BJ (cell line): ENCODE data around the gene DCLK3. TPM values are rescaled to one million over a fixed set of nuclear protein-coding genes. Genes with fewer than 3 reads are reported as not detected.

Source experiments
- CTCF ChIA-PET: fragments of 350-600 bp; formaldehyde crosslinking; extraction: SDS; loops from one replicate; lab custom pipeline; 2021; ENCODE audit warnings: antibody characterized with exemption, inconsistent platforms; lab: Yijun Ruan, JAX
- POLR2A ChIA-PET: fragments of 300-600 bp; sonication (Branson Sonifier 250); formaldehyde crosslinking; extraction: SDS; loops from one replicate; lab custom pipeline; 2021; ENCODE audit warnings: antibody characterized with exemption; lab: Charles Lee
- DNase-seq: peaks from one replicate; pipeline ENCODE4 v3.0.0-alpha.2; 2011; ENCODE audit warnings: low read depth
- H3K27me3 ChIP-seq: 2 replicates; pipeline ENCODE4 v1.6.0; 2011; ENCODE audit warnings: low read length; ENCODE audit not compliant: control insufficient read depth, insufficient read depth
- H3K36me3 ChIP-seq: 2 replicates; pipeline ENCODE4 v1.5.1; 2011; ENCODE audit warnings: low read length; ENCODE audit not compliant: control insufficient read depth, insufficient read depth
- H3K4me3 ChIP-seq: 2 replicates; pipeline ENCODE4 v1.5.1; 2011; ENCODE audit warnings: low read depth, mild to moderate bottlenecking, control low read depth, low read length
- polyA plus RNA-seq: library from polyadenylated mRNA; depleted of rRNA; stranded (reverse); fragments of >200 nt; gene quantifications from 2 replicates; pipeline ENCODE4 v1.2.3, GENCODE V29; 2011
- TF ChIP-seq, protein P1 (sequence below): IDR thresholded peaks from 2 replicates; pipeline ENCODE4 v1.5.1; 2011; ENCODE audit warnings: low read depth, mild to moderate bottlenecking, control low read depth, inconsistent platforms, low read length, moderate library complexity; ENCODE audit not compliant: insufficient read depth

The DCLK3 gene
- polyA plus RNA-seq, 1 experiment, result not detected

DNA sequence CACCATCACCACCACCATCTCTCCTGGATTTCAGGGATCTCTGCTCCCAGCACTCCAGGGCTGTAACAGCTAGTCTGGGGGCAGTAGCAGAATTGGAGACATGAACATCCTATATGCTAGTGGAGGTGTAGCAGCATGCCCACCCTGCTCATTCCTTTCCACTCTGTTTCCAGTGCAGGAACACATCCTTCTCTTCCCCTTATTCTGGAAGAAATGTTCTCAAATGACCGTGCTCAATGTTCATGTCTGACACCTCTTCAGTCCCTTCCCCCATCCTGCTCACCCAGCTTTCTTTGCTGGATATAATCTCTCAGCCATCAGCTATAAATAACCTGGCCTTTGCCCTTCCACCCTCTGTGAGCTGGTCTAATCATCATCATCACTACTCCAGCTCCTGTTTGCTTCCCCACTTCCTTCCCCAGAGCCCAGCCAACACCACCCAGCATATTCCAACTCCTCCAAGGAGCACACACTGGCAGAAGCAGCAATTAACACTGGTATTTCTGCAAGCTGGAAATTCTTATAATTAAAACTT is 31.1 kb downstream of the DCLK3 start:
- Histone ChIP-seq H3K27me3 (peaks cover 6% of the 10 kb centered on the region), H3K36me3 (no peaks in the 10 kb centered on the region), H3K4me3 (no peak overlapping the region)
- ChIA-PET CTCF (interaction anchor here (1.2 to 3.2 kb wide), 5 partner anchors 9 to 225 kb away, joined by 4 to 17 read pairs (median 10); no protein-coding TSS in a partner anchor), POLR2A (no interaction called here)
- no peak for DNase-seq
- TF ChIP-seq, protein P1, sequence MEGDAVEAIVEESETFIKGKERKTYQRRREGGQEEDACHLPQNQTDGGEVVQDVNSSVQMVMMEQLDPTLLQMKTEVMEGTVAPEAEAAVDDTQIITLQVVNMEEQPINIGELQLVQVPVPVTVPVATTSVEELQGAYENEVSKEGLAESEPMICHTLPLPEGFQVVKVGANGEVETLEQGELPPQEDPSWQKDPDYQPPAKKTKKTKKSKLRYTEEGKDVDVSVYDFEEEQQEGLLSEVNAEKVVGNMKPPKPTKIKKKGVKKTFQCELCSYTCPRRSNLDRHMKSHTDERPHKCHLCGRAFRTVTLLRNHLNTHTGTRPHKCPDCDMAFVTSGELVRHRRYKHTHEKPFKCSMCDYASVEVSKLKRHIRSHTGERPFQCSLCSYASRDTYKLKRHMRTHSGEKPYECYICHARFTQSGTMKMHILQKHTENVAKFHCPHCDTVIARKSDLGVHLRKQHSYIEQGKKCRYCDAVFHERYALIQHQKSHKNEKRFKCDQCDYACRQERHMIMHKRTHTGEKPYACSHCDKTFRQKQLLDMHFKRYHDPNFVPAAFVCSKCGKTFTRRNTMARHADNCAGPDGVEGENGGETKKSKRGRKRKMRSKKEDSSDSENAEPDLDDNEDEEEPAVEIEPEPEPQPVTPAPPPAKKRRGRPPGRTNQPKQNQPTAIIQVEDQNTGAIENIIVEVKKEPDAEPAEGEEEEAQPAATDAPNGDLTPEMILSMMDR, result no peak

DNA sequence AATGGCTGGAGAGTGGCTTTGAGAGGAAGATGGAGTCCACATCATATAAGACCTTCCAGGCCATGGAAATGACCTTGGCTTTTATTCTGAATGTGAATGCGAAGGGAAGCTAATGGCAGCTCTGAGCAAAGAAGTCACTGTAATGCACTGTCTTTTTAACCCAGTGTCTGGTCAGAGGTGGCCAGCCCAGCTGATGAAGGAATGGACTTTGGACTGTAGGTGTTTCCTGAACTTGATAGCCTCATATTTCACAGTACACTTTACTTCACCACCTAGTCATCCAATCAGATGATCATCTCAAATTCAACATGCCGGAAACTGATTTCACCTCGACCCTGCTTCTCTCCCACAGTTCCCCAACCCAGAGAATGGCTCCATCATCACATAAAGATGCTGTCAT is 33.4 kb downstream of the DCLK3 start:
- CTCF ChIA-PET, result interaction anchor here (0.6 to 1.3 kb wide), 7 partner anchors 9 to 482 kb away, joined by 3 to 7 read pairs (median 3); no protein-coding TSS in a partner anchor
- peaks cover 5% of the 10 kb centered on the region; the same call in 1 of the 2 replicates for H3K27me3 ChIP-seq
- TF ChIP-seq, protein P1, result no peak
- no peaks in the 10 kb centered on the region for H3K36me3 ChIP-seq
- POLR2A ChIA-PET, result no interaction called here
- H3K4me3 ChIP-seq, result no peak overlapping the region
- no peak for DNase-seq

DNA sequence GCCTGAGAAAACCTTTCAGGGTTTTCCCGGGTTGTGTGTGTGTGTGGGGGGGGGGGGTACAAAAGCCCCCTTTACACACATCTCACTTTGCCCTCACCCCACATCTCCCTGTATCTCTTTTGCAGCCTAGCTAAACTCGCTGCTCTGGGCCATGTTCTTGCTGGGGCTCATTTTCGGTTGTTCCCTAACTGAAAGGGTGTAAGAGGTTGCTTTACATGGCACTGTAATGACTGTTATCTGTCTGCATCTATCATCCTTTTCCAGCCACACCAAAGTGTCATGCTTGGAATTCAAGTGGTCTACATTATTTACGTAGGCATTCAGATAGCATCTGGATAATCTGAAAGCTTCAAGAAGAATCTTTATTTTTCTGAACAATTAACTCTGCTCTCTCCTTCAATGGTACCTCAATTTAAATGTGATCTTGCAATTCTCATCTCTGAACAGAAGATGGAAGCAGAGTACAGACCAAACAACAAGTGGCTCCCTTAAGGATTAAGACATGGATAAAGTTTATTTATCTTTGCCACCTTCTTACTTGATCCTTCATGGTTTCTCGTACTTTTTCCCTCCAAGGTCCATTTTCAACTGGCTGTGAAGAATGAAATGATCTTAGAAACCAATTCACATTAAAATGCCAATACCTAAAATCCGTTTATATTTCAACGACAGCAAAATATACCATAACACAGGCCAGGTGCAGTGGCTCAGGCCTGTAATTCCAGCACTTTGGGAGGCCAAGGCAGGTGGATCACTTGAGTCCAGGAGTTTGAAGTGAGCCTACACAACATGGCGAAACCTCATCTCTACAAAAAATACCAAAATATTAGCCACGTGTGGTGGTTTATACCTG is 34.9 kb downstream of the DCLK3 start:
- DNase-seq, result no peak
- H3K4me3 ChIP-seq, result no peak overlapping the region
- H3K36me3 ChIP-seq, result no peaks in the 10 kb centered on the region
- POLR2A ChIA-PET, result no interaction called here
- TF ChIP-seq, protein P1, result peak; percentile 68
- peaks cover 6% of the 10 kb centered on the region; the same call in 1 of the 2 replicates for H3K27me3 ChIP-seq
- CTCF ChIA-PET, result interaction anchor here (0.6 to 3.1 kb wide), 16 partner anchors 9 to 986 kb away, joined by 3 to 13 read pairs (median 3); no protein-coding TSS in a partner anchor

DNA sequence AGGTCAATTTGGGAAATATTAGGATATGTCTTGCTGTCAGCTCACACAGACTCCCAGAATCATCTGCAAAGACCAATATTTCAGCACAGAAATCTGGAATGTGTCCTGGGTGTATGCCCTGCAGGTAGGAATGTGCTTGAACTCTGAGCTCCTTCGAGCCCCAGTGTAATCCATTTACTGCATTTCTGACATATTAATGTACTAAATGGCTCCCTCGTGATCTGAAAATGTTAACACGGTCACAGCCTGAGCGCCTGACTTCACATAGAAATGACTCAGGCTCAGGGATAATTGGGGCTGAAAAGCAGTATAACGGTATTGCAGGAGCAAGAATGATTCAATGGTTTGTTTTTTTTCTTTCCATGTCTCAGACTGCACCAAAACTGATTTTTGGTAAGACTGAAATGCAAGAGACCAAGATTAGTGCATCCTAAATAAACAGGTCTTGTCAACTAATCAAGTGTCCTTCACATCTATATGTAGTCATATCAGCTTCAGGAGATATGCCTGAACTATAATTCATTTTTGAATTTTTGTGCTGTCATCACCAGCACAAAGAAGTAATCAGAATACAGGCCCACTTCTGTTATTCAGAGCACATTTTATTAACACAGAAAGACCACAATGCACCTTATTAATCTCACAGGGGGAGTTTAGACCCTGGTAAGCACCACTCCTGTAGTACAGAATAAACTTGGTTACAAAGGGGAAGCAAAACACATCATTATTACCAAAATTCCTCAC is 49.8 kb downstream of the DCLK3 start:
- Histone ChIP-seq H3K4me3 (no peak overlapping the region), H3K36me3 (no peaks in the 10 kb centered on the region), H3K27me3 (no peaks in the 10 kb centered on the region; the same call in 1 of the 2 replicates)
- TF ChIP-seq, protein P1, result peak; percentile 19
- CTCF ChIA-PET, result no interaction called here
- POLR2A ChIA-PET, result no interaction called here
- DNase-seq, result peak; percentile 47
